Body of pancreas (tissue), 4 donors: ENCODE measurements around the gene RNF41.

Experiments
- POLR2A ChIP-seq, 3 donors: fragments of 450-650 bp; IDR thresholded peaks; one replicate each; pipeline ENCODE4 v1.6.1; 2016; ENCODE audit warnings: antibody characterized with exemption in 3 of 3, mild to moderate bottlenecking in 2 of 3
- TF ChIP-seq, protein P1 (sequence below), 7 experiments: fragments of 450-650 bp in 4 of 7; fragments of 200-600 bp in 3 of 7; sonication (generic) in 3 of 7; IDR thresholded peaks; one replicate each; pipeline ENCODE4 v1.5.1; 2016 to 2019; ENCODE audit warnings: antibody characterized with exemption in 7 of 7

DNA sequence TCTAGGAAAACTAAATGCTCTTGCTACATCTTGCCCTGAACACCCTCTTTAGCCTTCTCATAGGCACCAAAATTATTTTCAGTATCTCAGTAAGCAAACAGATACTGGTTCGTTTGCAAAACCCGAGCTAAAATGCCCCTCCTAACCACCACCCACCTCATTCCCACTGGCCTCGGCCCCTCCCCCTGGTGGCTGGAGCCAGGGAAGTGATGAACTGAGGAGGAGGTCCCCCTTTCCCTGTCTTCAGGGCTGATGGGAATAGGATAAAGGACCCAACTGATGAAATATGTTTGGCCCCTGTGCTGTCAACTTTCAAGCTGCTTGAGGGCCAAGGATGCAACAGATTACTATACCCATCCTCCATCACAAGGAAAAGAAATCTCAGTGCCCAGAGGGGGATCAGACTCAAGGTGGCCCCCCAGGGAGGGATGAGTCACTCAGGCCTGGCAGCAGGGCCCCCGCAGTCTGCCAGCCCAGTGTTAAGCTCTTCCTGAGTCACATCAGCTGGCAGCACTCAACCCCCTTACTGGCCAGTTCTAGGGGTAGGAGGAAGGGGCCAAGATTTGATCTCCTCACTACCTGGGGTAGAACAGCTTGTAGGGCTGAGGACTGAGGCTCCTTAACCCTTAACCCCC is 34.7 kb upstream of the RNF41 start:
- no peak for TF ChIP-seq POLR2A (IDR thresholded peaks at IDR 0.05)
- TF ChIP-seq, protein P1, sequence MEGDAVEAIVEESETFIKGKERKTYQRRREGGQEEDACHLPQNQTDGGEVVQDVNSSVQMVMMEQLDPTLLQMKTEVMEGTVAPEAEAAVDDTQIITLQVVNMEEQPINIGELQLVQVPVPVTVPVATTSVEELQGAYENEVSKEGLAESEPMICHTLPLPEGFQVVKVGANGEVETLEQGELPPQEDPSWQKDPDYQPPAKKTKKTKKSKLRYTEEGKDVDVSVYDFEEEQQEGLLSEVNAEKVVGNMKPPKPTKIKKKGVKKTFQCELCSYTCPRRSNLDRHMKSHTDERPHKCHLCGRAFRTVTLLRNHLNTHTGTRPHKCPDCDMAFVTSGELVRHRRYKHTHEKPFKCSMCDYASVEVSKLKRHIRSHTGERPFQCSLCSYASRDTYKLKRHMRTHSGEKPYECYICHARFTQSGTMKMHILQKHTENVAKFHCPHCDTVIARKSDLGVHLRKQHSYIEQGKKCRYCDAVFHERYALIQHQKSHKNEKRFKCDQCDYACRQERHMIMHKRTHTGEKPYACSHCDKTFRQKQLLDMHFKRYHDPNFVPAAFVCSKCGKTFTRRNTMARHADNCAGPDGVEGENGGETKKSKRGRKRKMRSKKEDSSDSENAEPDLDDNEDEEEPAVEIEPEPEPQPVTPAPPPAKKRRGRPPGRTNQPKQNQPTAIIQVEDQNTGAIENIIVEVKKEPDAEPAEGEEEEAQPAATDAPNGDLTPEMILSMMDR (IDR thresholded peaks at IDR 0.05), result no peak
